Measurements from ENCODE around the gene LRRC7.
"Not testable (repeated sequence)": the region's sequence is repeated elsewhere in the genome, so short reads cannot be mapped to it uniquely, and the experiment has no call there.

LRRC7 gene

GRCh38 chr1:69911301-69911801 lies 343.6 kb downstream of the LRRC7 start:
- DNase-seq, result no peak

DNA sequence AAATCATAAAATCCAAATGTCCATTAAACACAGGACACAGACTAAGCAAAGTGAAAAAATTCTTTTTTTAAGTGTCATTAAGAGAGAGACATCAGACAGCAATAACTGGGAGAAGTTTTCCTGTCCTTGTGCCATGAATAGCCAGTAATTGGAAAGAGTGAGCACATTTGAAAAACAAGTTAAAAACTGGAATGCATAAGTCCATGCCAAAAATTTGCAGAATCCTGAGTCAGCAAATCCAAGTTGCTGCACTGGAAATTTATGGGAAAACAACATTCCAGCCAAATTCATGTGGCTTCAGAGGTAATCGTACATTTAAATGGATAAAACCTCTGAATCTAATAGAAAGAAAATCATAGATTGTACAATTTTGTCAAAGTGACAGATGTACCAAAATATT lies 346.3 kb downstream of the LRRC7 start:
- DNase-seq, result no peak

DNA sequence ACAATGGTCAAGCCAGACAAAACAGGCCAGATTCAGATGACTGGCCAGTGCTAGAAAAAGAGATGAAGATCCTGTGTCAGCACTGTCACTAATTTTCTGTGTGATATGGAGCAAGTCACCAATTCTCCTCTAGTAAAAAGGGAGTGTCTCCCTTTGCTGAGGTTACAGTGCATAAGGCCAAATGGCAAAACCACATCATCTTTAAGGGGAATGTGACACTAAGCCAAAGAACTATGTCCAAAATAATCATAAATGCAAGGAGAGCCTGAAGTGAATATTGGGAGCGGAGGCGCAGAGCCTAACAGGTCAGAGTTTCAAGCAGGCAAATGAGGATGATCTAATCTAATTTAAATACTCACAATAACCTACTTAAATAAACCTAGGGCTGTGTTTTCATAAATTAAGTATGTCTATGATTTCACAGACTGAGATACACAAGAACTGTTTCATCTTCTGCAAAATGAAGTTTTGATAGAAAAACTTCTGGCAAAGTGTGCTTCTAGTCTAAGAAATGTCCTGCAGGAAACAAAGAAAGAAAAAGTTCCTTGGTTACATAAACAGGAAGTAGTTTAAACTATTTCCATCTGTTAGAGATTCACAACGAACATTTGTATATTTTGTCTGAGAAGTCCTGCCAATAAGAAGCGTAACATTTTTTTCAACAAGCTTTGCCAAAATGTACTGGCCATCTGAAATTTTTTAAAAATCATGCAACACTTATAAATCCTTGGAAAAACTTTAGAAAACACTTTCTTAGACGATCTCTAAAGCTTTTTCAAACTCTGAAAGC lies 347.4 kb downstream of the LRRC7 start:
- no peak for DNase-seq

DNA sequence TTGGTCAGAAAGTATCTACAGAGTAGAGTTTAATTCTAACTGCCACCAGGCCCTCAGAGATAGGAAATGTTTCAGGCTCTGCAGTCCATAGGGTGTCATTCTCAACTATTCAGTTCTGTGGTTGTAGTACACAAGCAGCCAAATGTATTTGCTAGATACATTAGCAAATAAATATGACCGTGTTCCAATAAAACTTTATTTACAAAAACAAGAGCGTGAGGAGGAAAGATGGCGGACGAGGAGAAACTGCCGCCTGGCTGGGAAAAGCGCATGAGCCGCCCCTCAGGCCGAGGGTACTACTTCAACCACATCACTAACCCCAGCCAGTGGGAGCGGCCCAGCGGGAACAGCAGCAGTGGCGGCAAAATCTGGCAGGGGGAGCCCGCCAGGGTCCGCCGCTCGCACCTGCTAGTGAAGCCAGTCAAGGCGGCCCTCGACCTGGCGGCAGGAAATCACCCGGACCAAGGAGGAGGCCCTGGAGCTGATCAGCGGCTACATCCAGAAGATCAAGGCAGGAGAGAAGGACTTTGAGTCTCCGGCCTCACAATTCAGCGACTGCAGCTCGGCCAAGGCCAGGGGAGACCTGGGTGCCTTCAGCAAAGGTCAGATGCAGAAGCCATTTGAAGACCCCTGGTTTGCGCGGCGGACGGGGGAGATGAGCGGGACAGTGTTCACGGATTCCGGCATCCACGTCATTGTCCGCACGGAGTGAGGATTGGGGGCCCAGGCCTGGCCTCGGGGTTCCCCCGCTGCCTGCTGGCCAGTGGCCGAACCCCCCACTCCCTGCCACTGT lies 351.6 kb downstream of the LRRC7 start:
- no peak for DNase-seq

DNA sequence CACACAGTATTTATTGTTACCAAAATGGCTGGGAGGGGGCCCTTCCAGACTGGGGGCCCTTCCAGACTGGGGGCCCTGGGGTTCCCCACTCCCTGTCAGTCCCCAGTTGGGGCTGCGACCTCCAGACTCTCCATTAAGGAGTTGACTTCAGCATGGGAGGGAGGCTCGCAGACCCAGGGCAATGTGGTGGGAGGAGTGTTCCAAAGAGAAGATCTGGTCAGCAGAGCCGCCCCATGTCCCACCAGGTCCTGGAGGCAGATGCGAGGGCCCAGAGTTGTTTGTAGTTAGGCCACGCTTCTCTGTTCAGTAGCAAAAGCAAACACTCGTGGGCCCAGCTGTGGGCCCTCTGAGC lies 352.2 kb downstream of the LRRC7 start:
- DNase-seq, result no peak

DNA sequence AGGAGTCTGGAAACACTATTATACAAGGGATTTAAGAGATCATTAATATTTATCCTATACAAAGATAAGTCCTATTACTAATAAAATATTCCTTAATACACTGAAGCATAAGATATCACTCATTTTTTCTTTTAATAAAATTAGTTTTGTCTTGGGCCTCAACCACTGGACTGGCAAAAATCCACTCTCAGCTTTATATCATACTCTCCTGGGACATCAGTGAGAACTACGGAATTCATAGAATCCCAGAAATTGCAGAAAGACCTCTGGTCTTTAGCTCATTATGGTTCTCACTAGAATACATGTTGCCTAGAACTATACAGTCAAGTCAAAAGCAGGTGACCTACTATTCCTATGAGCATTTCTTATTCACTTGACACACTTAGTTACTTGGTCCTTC lies 352.7 kb downstream of the LRRC7 start:
- no peak for DNase-seq

- no peak for DNase-seq
Observed at GRCh38 chr1:69921486-69921885, 353.8 kb downstream of the LRRC7 start.

GRCh38 chr1:69928234-69928633 lies 360.5 kb downstream of the LRRC7 start:
- not testable (repeated sequence) for DNase-seq

DNA sequence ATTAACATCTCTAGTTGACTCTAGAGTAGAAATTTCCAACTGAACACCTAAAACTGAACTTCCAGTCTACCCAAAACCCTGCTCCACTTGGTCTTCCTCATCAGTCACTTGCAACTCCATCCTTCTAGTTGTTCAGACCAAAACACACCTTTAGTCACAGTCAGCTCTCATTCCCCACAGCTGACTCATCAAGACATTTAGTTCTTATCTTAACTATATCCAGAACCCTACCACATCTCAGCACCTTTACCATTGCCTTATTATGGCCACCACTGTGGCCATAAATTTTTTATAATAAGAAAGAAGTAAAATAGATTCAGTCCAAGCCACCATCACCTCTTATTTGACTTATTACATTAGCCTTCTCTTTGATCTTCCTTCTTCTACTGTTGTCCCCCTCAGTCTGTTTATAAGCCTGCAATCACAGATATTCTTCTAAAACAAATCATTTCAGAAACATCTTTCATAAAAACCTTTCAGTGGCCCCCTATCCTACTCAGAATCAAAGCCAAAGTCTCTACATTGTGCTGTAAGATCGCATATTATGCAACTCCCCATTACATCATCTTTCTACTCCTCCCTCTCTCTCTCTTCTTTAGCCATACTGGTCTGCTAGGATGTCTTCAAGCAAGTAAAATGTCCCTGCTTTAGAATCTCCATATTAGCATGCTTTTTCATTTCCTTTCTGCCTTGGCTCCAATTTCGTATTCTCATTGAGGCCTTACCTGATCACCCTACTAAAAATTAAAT lies 361.8 kb downstream of the LRRC7 start:
- DNase-seq, result no peak

DNA sequence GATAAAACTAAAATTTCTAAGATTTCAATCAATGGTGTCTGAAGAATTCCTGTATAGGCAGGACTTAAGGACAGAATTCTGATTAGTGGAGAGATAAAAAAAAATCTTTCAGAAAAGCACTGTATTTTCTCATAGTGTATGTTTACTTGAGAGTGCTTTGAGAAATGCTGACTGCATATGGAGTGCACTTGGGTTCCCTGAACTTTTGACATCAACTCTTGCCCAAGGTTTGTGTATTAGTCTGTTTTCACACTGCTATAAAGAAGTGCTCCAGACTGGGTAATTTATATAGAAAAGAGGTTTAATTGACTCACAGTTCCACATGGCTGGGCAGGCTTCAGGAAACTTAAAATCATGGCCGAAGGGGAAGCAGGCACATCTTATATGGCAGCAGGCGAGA lies 362.7 kb downstream of the LRRC7 start:
- DNase-seq, result no peak

DNA sequence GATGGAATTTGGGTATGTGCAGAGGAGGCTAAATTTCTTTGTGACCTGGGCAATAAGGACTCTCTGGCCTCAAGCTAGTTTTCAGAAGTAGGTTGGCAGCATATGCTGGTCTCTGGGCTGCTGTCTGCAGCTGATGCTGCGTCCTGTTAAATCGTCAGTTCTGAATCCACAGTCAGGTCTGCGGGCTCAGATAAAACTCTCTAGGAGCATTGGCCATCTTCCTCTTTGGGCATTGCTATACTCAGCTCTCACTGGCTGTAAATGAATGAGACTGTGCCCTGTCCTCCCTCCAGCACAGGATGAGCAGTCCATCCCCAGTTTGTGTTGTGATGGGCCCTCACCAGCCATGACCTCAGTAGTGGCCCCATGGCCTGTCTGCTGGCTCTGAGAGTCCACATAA lies 365.0 kb downstream of the LRRC7 start:
- DNase-seq, result no peak

GRCh38 chr1:69940231-69940630 lies 372.5 kb downstream of the LRRC7 start:
- no peak for DNase-seq

DNA sequence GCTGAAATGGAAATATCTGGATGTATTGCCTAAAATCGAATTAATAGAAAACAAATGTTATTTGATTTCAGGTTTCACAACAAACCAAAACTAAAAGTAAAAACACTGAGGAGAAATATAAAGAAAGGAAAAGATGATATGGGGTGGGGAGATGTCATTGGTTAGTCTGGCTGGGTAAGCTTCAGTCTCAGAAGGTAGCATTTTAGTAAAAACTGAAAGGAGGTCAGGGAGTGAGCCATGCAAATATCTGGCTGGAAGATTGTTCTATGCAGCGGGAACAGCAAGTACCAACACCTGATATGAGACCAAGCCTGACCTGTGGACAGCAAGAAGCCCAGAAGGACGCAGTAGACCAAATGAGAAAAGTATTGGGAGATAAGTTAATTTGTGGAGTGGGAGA lies 373.1 kb downstream of the LRRC7 start:
- no peak for DNase-seq

DNA sequence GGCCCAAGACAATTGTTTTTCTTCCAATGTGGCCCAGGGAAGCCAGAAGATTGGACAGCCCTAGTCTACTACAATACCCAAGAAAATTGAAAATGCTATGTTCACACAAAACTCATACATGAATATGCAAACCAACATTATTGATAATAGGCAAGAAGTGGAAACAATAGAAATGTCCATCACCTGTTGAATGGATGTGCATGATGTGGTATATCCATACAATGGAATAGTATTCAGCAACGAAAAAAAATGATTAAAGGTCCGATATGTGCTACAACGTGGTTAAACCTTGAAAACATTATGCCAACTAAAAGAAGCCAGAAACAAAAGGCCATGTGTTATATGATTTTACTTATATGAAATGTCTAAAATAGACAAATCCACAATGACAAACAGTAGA lies 375.3 kb downstream of the LRRC7 start:
- DNase-seq, result no peak

DNA sequence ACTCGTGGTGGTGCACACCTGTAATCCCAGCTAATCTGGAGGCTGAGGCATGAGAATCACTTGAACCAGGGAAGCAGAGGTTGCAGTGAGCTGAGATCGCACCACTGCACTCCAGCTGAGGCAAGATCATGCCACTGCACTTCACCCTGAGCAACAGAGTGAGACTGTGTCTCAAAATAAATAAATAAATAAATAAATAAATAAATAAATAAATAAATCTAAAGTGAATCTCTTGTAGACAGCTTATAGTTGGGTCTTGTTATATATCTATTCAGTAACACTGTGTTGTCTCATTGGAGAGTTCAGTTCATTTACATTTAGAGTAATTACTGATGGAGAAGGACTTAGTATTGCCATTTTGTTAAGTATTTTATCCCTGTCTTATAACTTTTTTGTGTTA lies 379.2 kb downstream of the LRRC7 start:
- no peak for DNase-seq

- no peak for DNase-seq
Observed at GRCh38 chr1:69947837-69948236, 380.1 kb downstream of the LRRC7 start.

DNA sequence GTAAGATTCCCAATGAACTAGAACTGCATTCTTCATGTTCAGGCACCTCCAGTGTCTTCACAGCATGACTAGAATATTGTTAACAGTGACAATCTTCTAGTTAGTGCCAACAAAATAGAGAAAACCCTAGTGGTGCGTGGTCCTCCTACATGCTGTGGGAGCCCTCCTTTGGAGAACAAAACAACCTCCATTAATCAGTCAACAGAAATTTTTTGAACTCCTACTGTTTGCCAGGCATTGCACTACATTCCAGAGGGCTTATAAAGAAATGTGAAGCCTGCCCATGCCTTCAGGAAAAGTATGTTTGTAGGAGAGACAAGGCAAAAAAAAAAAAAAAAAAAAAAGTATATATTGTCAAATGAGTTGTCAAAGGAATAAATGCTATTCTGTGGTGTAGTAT lies 385.0 kb downstream of the LRRC7 start:
- DNase-seq, result no peak

DNA sequence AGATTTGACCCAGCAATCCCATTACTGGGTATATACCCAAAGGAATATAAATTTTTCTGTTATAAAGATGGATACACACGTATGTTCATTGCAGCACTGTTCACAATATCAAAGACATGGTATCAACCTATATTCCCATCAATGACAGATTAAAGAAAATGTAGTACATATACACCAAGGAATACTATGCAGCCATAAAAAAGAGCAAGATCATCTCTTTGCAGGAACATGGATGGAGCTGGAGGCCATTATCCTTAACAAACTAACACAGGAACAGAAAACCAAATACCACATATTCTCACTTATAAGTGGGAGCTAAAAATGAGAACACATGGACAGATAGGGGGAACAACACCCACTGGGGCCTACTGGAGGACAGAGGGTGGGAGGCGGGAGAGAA lies 394.7 kb downstream of the LRRC7 start:
- DNase-seq, result not testable (repeated sequence)

- DNase-seq, result no peak
Observed at GRCh38 chr1:69967245-69967766, 399.6 kb downstream of the LRRC7 start.

DNA sequence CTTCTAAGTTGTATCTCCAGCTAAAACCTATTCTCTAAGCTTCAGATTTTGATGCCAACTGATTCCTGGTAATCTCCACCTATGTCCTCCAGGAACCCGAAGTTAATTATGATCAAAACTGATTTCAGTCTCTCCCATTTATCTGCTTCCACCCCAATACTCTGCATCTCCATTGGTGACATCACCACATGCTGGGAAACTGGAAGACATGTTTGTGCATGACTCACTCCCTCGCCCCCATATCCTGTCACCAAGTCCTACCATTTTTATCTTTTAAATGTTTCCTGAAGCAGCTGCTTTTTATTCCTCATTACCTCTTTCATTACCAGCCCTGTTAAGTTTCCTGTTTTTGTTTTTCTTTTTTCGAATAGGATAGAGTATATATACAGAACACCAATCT lies 409.2 kb downstream of the LRRC7 start:
- DNase-seq, result no peak

DNA sequence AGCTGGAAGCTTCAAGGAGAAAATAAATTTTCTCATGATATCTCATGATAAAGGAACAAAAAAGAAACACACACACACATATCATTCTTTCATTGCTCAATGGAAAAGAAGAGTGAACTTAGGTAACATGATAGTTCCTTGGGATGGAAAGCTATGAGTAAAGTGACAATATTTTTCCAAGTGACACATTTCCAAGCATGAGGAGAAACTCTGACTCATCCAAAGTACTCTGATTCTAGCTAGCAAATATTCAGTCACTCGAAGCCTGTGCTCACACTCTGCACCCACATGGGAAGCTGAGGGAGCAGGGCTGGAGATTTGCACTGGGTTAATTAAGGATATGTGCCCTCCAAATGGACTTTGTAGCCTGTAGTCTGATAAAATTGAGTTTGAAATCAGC lies 415.3 kb downstream of the LRRC7 start:
- no peak for DNase-seq

DNA sequence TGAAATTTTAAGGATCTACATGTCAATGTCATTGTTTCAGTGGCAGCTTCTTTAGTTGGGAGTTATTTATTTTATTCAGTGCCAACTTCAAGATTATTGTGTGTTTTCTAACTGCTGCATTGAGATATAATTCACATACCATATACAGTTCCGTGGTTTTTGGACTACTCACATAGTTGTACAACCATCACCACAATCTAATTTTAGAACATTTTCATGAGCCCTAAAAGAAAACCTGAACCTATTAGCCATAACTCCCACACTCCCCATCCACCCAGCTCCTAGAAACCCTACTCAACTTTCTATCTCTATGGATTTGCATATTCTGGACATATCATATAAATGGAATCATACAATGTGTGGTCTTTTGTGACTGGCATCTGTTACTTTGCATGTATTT lies 417.7 kb downstream of the LRRC7 start:
- DNase-seq, result no peak

DNA sequence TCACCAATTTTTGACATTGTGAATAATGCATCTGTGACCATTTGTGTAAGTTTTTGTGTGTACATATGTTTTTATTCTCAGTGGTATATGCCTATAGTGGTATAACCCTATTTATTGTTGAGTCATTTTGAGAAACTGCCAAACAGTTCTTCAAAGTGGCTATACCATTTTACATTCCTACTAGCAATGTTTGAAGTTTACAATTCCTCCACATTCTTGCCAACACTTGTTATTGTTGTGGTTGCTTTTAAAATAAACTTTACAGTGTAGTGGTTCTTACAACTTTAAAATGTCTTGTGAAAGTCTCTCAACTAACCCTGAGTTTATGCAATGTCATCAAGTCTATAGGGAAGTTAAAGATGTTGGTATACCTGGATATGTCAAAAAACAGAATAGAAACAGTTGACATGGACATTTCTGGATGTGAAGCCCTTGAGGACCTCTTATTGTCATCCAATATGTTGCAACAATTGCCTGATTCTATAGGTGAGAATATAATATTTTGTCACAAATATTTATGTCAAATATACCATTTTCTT lies 418.2 kb downstream of the LRRC7 start:
- no peak for DNase-seq

All from stimulated activated CD4-positive, alpha-beta T cell treated with anti-CD3 and anti-CD28 coated beads, Interleukin-12 subunit alpha, Interleukin-12 subunit beta, amount 100 ng/mL, for 4 hours (primary cell).